GM19397 (cell line): ENCODE data around the gene REV3L.

Experiments
- ATAC-seq: cut with Tn5 transposase; IDR thresholded peaks from one replicate; pipeline ENCODE4 v1.9.1; 2021; ENCODE audit warnings: mild to moderate bottlenecking, moderate library complexity; ENCODE audit not compliant: unreplicated experiment

The REV3L gene

DNA sequence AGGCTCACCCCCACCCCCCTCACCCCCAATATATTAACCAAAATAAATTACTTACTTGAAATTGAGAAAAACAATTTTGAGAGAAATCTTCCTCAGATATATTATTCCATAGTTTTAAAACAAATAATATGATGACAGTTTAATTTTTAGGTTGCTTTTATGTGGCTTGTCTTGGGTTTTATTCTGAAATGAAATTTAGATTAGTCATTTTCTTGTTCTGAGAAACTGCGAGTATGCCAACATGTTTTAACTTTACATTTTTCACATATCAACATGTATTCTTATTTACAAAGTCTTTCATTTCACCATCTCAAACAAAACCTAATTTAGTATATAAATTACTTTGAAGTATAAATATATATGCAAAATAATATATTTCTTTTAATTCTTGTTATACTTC lies 11.1 kb downstream of the REV3L start:
- no peak for ATAC-seq

DNA sequence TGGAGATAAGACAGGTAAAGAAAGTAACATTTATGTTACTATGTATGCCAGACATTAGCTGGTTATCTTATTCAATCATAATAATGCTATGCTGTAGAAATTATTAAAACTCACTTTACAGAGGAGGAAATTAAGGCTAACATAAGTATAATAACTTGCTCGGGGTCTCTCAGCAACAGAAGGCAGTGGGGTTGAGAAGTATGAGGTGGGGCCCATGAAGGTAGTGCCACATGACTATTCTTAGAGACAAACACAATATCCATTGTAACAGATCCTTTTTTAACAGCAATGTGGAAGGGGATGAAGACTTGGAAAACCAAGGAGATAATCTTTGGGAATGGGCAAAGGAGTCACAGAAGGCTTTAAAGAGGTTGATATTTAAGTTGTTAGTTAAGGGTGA lies 11.5 kb downstream of the REV3L start:
- ATAC-seq: no peak

DNA sequence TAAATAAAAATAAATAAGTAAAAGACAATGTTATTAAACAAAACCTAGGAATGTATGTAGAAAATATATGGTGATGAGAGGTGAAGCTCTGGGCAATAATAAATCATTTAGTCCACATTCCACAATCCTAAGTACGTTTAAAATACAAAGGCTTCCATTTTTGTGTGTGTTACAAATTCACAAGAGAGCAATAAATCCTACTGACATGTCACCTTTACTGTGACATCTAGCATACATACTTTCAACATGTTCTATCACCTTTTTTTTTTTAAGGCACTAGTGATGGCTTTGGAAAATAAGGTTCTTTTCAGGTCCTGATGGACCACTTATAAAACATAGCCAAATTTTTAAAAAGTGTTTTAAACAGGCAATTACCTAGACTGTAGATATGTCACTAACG lies 12.0 kb downstream of the REV3L start:
- no peak for ATAC-seq

DNA sequence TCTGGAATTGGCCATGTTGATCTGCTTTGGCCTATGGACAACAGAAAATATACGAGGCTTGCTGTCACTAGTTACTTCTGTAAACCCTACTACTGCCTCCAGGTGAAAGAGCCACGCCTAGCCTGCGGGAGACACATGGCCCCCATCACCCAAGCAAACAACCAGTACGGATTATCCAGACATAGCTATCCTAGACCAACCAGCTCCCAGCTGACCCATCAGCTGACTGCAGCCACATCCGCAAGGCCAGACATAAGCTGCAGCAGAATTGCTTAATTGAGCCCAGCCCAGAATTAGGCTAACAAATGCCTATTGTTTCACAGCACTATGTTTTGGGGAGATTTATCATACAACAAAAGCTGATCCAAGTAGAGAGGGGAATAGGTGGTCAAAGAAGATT lies 13.5 kb downstream of the REV3L start:
- ATAC-seq: no peak

DNA sequence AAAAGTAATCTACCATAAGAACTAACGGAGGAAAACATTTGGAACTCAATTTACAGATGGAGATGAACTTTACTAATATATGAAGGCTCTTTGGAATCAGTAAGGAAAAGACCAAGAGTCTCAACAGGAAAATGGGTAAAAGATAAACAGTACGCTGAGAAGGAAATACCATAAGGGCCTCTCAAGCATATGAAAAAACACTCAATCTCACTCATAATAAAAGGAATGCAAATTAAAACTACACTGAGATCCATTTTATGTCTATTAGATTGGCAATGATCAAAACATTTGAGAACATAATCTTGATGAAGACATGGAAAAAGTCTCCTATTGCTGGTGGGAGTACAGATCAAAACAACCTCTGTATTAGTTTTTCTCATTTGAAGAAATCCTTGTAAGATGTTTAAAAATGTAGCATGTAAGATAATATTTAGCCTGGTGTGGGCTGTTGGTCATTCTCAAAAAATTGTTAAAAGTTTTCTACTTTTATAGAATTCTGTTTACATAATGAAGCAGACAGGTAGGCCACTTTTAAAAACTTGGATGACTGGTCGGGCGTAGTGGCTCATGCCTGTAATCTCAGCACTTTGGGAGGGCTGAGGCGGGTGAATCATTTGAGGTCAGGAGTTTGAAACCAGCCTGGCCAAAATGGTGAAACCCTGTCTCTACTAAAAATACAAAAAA lies 14.5 kb downstream of the REV3L start:
- ATAC-seq: no peak

DNA sequence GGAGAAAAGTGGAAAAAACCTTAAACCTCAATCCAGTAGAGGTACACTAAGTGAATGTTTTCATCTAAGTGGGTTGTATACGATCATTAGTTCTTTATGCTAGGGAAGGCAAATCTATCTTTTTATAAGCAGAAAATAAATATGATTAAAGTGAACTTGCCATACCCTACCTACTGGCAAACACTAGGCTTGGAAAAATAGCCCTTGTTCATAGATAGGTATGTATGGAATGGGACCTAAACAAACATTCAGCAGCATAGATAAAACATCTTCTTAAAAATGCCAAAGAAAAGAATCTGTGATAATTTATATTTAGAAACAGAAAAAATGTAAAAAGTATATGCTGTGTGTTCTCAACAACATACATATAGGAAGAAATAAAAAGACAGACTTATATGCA lies 18.8 kb downstream of the REV3L start:
- no peak for ATAC-seq

DNA sequence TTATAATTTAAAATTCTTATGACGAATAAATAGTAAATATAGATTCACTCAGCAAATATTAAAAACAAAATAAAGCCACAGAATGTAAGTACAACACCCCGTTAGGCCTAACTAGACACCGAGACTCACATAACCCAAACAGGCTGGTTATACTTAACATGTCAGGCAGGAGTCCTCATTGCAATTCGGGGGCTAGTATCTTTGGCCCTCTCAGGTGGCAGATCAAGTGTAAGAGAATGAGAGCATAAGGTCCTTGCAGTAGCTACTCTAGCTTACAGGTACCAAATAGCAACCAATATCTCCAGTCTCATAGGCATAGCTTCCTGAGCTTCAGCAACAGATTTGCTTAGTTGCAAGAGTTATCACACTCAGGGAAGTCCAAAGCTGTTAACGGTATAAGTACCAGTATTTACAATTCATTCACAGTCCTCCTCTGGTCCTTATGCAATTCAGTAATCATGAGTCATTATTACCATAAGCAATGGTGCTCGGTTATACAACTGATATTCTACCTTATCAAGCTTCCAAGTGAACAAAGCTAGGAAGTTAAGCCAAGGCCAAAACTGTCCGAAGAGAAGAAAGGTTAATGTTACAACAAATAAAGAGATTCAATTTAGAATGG lies 20.1 kb downstream of the REV3L start:
- no peak for ATAC-seq

DNA sequence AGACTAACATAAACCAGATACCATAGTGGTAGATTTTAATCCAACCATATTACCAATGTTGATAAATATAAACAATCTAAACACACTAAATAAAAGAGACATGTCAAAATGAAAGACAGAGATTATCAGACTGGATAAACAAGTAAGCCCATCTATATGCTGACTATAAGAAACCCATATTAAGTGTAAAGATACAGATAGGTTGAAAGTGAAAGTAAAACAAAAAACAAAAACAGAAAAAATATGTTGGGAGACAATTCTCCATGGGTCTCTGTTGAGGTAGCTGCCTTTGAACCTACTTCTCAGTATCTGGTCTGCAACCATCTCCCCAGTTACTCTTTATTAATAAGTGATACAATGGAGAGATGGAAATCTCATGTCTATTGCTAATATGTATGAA lies 21.2 kb downstream of the REV3L start:
- no peak for ATAC-seq

DNA sequence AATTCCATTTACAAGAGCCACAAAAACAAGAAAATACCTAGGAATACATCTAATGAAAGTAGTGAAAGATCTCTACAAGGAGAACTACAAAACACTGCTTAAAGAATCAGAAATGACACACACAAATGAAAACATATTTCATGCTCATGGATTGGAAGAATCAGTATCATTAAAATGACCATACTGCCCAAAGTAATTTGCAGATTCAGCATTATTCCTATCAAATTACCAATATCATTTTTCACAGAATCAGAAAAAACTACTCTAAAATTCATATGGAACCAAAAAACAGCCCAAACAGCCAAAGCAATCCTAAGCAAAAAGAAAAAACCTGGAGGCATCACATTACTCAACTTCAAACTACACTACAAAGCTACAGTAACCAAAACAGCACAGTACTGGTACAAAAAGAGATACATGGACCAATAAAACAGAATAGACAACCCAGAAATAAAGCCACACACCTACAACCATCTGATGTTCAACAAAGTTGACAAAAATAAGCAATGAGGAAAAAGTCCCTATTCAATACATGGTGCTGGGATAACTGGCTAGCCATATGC lies 24.3 kb downstream of the REV3L start:
- no peak for ATAC-seq

DNA sequence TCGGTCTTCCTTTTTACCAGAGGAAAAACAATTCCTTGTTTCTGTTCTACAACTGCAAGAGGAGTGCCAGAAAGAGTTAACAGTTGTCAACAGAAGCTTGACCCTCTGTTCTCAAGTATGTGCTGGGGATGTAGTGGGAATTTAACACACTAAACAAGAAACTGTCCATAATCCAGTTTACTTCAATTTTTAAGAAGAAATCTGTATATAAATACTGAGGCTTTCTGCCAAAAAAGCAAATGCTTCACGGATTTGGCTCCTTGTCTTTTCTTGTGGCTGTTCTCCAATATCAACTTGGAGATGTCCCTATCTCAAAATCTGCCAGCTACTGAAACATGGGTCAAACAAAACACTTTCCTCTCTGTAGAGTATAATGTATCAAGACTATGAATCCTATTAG lies 26.8 kb downstream of the REV3L start:
- no peak for ATAC-seq

DNA sequence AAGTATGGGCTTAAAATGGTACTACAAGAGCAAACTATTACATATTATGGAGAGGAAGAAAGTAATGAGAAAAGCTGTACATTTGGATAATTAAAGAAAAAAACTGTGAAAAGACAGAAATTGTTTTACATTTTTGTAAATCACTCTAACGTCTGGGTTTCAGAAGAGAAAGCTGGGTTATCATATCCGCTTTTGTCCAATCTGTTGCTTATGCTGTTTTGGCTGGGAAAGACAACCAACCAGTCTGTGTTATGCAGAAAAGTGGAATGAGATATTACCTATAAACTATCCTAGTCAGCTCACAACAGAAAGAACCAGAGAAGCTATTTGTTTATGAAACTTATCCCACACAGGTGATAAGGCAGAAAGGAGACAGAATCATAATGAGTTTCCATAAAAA lies 32.4 kb downstream of the REV3L start:
- ATAC-seq: no peak

DNA sequence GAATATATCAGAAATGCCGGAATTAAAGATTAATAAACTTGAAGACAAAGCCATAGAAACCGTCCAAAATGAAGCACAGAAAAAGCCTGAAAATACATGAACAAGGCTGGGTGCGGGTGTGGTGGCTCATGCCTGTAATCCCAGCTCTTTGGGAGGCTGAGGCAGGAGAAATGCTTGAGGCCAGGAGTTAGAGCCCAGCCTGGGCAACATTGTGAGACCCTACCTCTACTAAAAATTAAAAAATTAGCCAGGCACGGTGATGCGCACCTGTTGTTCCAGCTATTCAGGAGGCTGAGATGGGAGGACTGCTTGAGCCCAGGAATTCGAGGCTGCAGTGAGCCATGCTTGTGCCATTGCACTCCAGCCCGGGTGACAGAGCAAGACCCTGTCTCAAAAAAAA lies 32.9 kb downstream of the REV3L start:
- no peak for ATAC-seq

DNA sequence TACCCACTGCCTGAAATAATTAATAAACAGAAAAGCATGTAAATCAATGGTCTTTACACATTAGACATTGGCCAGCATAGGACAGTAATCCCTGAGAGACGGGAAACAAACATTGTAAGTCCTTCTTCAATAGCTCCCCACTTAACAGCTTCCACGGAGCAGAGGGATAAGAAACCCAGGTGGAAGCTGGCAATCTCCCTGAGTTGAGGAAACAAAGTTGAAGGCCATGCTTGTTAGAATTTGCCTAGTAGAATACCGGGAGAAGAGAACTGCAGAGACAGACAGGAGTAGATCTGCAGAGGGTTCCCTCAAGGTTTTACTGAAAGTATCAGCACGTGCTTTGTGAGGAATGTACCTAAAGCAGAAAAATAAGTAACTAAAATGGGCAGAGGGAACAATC lies 33.9 kb downstream of the REV3L start:
- no peak for ATAC-seq

DNA sequence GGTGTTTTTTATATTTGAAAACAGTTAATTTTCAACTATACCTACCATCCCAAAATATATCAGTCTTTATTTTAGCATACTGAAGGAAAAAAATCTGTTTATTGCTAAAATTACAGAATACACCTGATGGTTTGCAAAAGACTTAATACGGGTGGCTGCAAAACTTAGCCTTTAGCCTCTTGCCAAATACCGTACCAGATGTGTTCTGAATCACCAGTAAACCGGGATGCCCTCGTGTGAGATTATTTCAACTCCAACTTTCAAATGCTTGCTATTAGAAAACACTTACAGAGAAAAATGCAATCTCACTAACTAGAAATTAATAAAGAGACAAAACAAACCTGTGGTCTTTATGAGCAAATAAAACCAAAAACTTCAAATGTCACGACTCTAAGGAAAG lies 36.0 kb downstream of the REV3L start:
- no peak for ATAC-seq

DNA sequence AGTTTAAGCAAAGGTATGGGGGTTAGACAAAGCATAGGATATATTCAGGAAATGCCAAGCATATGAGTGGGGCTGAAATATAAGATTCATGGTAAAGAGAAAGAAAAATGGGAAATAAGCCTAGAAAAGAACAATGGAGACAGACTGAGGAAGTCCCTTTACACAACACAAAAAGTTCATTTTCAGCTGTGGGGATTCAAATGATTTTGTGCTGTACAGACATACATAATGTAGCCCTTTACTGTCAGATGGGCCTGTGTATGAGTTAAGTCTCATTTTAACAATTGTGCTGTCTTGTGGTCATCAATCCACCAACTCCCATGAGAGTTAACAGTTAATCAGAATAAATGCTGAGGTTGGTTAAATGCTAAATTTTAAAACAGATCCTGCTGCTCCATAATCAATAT lies 37.2 kb downstream of the REV3L start:
- ATAC-seq: no peak

DNA sequence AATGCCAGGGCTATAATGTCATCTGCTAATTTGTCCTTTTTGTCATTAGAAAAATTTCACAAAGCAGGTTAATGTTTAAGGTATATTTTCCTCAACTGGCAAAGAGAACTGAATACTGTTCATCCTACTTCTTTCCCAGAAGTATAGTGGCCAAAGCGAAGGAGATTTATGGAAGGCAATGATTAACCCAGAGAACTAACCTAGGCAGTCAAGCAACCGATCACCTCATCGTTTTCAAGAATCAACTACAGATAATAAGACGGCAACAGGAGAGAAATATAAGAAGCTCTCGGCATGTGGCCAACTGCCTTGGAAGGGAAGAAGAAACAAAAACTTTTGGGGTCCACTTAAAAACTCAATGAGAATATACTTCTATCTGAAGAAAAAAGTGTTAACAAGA lies 38.2 kb downstream of the REV3L start:
- no peak for ATAC-seq

DNA sequence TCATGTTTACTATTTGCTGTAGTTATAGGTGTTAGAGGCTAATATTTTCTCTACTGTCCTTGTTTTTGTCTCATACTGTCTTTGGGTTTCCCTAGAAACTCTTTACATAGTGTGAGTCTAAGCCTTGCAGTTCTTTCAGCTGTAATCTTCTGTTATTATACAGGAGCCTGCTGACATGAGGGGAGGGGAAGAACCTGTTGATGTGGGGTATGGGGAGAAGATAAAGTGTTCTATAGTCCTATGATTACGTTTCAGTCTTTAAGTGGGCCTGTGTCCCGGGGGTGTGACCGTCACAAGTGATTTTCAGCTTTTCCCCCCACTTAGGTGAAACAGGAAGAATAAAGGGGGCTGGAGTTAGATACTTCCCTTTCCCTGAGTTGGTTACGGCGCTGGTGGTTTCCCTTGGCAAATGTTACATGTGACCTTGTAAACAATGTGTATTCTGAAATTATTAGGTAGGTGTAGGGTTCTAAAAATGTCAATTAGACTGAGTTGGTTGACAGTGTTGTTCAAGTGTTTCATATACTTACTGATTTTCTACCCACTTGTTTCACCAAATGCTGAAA lies 41.3 kb downstream of the REV3L start:
- ATAC-seq: peak; percentile 58

DNA sequence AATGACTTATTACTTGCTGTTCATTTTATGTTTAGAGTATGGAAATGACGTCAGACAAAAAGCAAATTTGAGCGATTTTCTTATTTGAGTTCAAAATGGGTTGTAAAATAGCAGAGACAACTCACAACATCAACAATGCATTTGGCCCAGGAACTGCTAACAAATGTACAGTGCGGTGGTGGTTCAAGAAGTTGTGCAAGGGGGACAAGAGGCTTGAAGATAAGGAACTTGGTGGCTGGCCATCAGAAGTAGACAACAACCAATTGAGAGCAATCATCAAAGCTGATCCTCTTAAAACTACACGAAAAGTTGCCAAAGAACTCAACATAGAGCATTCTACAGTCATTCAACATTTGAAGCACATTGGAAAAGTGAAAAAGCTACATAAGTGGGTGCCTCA lies 43.8 kb downstream of the REV3L start:
- no peak for ATAC-seq

DNA sequence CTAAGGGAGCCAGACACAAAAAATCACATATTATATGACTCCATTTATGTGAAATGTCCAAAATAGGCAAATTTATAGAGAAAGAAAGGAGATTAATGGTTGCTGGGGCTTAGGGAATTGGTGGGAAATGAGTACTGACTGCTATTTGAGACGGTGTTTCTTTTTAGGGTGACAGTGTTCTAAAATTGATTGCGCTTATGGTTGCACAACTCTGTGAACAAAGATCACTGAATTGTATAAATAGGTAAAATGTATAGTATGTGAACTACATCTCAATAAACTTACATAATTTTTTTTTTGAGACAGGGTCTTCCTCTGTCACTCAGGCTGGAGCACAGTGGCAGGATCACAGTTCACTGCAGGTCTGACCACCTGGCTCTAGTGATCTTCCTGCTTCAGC lies 45.4 kb downstream of the REV3L start:
- no peak for ATAC-seq

DNA sequence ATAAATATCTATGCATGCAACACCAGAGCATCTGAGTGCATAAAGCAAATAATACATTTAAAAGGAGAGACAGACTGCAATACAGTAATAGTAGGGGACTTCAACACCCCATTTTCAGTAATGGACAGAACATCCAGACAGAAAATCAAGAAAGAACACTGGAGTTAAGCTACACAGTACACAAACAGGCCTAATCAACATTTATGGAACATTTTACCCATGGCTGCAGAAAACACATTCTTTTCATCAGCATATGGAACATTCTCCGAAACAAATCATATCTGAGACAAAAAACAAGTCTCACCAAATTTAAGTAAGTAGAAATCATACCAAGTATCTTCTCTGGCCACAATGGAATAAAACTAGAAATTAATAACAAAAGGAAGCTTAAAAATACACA lies 50.5 kb downstream of the REV3L start:
- no peak for ATAC-seq

DNA sequence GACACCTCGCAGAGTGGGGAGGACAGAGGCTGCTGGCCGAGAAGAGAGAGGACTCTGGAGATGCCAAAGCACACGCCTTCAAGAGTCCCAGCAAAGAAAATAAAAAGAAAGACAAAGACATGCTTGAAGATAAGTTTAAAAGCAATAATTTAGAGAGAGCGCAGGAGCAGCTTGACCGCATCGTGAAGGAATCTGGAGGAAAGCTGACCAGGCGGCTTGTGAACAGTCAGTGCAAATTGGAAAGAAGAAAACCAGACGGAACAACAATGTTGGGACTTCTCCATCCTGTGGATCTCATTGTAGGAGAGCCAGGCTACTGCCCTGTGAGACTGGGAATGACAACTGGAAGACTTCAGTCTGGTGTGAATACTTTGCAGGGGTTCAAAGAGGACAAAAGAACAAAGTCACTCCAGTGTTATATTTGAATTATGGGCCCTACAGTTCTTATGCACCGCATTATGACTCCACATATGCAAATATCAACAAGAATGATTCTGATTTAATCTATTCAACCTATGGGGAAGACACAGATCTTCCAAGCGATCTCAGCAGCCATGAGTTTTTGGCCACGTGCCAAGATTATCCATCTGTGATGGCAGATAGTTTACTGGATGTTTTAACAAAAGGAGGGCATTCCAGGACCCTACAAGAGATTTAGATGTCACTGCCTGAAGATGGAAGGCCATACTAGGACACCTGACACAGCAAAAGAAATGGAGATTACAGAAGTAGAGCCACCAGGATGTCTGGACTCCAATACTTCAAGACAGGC lies 52.2 kb downstream of the REV3L start:
- no peak for ATAC-seq

DNA sequence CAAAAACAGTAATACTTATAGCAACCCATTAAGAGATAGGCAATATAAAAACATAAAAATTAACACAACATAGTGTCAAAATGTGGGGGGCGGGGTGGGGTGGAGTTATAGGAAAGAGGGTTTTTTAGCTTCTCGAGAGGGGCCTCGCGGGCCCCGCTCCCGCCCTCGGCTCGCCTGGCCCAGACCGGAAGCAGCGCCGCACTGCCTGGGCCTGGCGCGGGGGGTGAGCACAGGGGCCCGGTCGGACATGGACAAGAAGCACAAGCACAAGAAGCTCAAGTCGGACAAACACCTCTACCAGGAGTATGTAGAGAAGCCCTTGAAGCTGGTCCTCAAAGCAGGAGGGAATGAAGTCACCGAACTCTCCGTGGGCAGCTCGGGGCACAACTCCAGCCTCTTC lies 53.4 kb downstream of the REV3L start:
- ATAC-seq: no peak
